HG03354 (cell line): ENCODE measurements around the gene TMPRSS4.

ENCODE experiments used
- ATAC-seq: cut with Tn5 transposase; IDR thresholded peaks from one replicate; pipeline ENCODE4 v1.9.1; 2021; ENCODE audit warnings: mild to moderate bottlenecking; ENCODE audit not compliant: unreplicated experiment, poor library complexity, severe bottlenecking

TMPRSS4 gene

GRCh38 chr11:118126082-118126838 is 49.4 kb downstream of the TMPRSS4 start:
- ATAC-seq: no peak

DNA sequence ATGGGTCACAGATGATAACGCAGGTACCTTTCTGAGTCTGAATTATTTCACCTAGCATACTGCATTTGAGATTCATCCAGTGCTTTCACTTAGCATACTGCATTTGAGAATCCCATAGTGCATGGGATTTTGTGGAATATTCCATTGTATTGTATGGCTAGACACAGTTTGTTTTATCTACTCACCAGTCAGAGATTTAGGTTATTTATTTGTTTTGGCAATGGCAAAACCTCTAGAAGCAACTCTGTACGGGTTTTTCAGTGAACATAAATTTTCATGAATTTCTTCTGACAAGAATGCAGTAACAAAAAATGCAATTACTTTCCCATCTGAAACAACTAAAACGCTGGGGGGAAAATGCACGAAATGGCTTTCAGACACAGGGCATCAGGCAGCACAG is 51.4 kb downstream of the TMPRSS4 start:
- ATAC-seq: no peak

GRCh38 chr11:118128721-118129470 is 52.0 kb downstream of the TMPRSS4 start:
- no peak for ATAC-seq

DNA sequence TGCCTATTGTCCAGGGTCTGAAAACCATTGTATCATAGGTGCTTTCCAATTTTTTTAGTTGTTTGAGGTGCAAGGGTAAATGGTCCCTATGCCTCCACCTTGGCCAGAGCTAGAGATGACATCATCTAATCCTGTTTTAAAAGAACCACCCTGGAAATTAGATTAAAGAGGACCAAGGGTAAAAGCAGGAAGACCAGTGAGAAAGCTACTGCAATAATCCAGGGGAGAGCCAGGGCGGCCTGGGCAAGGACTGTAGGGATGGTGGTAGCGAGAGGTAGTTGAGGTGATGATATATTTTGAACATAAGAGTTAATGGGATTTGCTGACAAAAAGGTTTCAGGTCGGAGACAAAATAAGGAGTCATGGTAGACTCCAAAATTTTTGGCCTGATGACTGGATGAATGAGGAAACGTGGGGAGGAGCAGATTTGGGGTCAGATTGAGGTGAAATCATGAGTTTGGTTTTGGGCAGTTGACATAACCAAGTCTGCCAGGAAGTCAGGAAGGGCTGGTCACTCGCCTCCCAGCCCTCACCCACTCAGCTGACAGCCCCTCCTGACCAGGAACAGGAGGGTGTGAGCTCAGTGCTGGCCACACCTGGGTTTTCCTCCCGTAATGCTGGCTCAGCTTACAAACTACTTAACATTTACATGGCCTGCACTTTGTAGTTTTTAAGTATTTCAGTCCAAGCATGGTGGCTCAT is 52.7 kb downstream of the TMPRSS4 start:
- ATAC-seq: no peak

DNA sequence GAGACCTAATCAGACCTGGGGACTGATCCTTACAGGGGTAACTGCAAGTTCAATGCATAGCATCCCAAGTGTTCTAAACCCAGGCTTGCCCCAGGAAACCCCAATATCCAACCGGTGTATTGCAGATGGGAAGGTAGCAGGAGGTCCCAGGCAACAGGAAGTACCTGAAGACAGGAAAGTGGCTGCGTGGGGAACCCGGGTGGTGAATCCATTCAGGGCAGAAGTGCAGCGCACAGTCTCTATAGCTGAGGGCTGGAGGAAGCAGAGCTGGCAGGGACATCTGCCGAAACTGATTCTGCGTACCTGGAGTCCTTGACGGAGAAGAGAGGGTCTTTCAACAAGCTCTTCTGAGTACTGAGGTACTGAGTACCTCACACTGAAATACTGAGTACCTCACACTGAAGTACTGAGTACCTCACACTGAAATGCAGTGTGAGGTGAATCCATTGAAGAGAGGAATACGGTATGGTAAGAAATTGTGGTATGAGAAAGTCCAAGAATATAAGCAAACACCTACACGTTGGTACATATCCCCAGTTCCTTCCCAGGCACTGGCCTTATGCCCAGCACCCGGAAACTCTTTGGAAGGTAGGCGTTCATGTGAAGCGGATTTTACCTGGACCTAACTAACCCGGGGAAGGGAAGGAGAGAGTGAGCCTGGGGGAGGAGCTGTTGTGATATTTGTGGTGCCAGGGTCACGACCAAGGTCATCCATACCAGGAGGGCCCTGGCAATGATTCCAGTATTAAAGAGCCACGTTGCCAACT is 55.7 kb downstream of the TMPRSS4 start:
- ATAC-seq: no peak

DNA sequence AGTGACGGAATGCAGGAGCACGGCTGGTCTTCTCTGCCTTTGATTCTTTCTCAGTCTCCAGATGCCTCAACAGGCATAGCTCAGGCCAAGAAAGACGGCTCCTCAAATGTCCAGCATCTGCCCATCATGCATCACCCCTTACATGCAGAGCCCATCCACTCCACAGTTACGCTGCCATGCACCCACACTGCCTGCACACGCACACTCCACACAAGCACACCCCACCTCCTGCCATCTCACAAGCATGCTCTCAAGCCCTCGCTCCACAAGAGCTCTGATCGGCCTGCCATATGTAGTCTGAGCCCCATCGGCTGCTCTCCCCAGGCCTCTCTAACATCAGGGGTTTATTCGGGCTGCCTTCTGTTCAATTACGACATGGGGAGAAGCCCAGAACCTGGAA is 56.9 kb downstream of the TMPRSS4 start:
- no peak for ATAC-seq

GRCh38 chr11:118135051-118135795 is 58.3 kb downstream of the TMPRSS4 start:
- no peak for ATAC-seq

DNA sequence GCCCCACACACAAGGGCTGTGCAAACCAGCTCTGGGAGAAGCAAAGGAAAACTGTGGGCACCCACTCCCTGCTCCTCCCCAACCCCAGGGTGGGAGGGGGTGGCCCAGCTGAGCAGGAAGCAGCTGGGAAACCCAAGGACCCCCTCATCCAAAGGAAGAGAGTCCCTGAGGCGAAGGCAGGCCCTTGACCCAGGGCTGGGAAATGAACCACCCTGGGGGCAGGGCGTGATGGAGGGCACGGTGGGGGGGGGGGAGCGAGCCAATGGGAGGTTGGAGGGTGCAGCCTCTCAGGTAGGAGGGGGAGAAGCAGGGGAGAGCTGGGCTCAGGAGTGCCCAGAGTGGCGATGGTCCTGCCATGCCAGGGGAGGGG is 58.9 kb downstream of the TMPRSS4 start:
- ATAC-seq: no peak

GRCh38 chr11:118136341-118136740 is 59.5 kb downstream of the TMPRSS4 start:
- ATAC-seq: no peak

DNA sequence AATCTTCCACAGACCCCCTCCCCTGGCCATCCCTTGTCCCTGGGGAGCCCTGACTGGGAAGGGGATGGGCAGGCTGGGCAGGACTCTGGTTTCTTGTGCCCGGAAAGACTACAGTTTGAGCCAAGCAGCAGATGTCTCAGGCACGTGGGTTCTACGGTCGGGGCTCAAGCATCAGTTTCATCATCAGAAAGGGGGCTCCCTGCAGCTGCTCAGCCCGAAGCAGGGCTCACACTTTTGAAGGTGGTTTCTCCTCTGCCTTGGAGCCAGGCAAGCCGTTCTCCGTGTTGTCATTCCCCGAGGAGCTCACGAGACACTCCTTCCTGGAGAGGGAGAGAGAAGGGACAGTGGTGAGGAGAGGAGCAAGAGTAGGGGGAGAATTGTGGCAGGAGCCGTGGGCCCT is 59.9 kb downstream of the TMPRSS4 start:
- ATAC-seq: no peak

GRCh38 chr11:118138839-118139420 is 62.1 kb downstream of the TMPRSS4 start:
- ATAC-seq: no peak

DNA sequence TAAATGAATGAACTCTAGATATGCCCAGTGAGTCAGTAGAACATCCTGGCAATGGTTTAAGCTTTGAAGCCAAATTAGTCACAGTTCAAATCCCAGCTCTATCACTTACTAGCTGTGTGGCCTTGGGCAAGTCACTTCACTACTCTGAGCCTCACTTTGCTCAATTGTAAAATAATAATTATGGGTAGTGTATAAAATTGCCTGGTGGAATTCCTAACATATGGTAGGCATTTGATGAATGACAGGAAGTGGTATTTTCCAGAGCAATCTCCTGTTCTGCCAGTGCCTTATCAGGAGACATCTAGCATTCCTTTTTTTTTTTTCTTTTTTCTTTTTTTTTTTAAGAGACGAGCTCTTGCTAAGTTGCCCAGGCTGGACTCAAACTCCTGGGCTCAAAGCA is 62.7 kb downstream of the TMPRSS4 start:
- no peak for ATAC-seq

- no peak for ATAC-seq
Observed at GRCh38 chr11:118142081-118142480, 65.2 kb downstream of the TMPRSS4 start.

- ATAC-seq: no peak
Observed at GRCh38 chr11:118142809-118143208, 65.9 kb downstream of the TMPRSS4 start.

GRCh38 chr11:118143661-118144185 is 66.8 kb downstream of the TMPRSS4 start:
- ATAC-seq: no peak

- ATAC-seq: no peak
Observed at GRCh38 chr11:118144301-118145268, 67.7 kb downstream of the TMPRSS4 start.

GRCh38 chr11:118145285-118146227 is 68.7 kb downstream of the TMPRSS4 start:
- ATAC-seq: peak; percentile 91
